ENCODE data around the gene RNFT2. TPM values are rescaled to one million over a fixed set of nuclear protein-coding genes. Genes with fewer than 3 reads are reported as not detected.
"Not testable (repeated sequence)": the region's sequence is repeated elsewhere in the genome, so short reads cannot be mapped to it uniquely, and the experiment has no call there.

Gene RNFT2
- total RNA-seq, 6 experiments from 2014 or later, result 7.1 to 12.0 (median 11.2) TPM

DNA sequence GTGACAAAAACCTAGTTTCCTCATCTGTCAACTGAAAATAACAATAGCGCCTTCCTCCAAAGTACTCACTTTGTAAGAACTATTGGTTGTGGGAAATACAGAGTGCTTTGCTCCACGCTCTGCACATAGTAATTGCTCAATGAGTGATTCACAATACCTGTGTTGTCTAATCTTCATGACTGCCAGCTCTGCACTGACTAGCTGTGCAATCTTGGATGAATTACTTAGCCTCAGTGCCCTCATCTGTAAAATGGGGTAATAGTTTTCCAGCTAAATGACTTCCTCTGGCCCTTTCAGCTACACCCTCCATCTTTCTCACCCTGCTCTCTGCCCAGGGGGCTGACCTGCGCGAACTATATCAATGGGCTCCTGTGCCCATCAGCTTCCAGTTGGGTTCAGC lies 42.8 kb downstream of the RNFT2 start:
- DNase-seq, result no peak
- H3K4me3 Mint-ChIP-seq, result no peak overlapping the region
- H3K27me3 Mint-ChIP-seq (ENCODE audit: insufficient read depth), result peaks cover 2% of the 10 kb centered on the region; the same call in 1 of the 2 replicates
- H3K27ac Mint-ChIP-seq, result no peak overlapping the region
- no peaks in the 10 kb centered on the region for H3K9me3 Mint-ChIP-seq
- H3K36me3 Mint-ChIP-seq (ENCODE audit: low read depth), result peaks cover 4% of the 10 kb centered on the region; the same call in 1 of the 2 replicates
- TF ChIP-seq, protein P1, sequence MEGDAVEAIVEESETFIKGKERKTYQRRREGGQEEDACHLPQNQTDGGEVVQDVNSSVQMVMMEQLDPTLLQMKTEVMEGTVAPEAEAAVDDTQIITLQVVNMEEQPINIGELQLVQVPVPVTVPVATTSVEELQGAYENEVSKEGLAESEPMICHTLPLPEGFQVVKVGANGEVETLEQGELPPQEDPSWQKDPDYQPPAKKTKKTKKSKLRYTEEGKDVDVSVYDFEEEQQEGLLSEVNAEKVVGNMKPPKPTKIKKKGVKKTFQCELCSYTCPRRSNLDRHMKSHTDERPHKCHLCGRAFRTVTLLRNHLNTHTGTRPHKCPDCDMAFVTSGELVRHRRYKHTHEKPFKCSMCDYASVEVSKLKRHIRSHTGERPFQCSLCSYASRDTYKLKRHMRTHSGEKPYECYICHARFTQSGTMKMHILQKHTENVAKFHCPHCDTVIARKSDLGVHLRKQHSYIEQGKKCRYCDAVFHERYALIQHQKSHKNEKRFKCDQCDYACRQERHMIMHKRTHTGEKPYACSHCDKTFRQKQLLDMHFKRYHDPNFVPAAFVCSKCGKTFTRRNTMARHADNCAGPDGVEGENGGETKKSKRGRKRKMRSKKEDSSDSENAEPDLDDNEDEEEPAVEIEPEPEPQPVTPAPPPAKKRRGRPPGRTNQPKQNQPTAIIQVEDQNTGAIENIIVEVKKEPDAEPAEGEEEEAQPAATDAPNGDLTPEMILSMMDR (IDR thresholded peaks at IDR 0.05), result no peak
- no peaks in the 10 kb centered on the region for H3K4me1 Mint-ChIP-seq (ENCODE audit: low read depth)

DNA sequence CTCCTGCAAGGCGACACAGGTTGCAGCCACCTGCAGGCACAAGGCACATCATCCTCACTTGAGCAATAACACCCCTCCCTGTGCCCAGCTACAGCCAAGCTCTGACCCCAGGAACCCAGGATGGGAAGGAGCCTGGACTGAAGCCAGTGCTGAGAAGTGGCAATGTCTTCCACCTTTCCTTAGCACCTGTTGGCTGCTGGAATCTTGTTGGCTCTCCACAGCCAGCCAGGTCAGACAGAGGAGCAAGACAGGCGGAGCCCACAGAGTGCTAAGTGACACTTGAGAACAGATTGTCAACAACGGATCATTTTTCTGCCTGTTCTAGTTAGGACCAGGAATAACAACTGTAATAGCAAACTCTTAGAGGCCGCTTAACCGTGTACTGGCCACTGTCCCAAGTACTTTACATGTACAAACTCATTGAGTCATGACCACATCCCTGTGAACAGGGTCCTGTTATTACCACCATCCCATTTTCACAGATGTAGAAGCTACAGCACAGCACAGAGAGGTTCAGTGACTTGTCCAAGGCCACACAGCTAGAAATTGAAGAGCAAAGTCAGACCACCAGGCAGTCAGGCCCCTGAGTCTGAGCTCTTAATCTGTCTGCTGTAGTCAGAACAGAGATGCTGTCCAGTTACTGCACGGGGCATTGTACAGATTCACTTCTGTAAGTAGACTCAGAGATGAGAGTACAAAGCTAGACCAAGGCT lies 45.6 kb downstream of the RNFT2 start:
- Mint-ChIP-seq H3K9me3 (no peaks in the 10 kb centered on the region; the same call in 1 of the 2 replicates), H3K4me1 (ENCODE audit: low read depth) (no peaks in the 10 kb centered on the region), H3K27me3 (ENCODE audit: insufficient read depth) (no peaks in the 10 kb centered on the region), H3K27ac (no peak overlapping the region), H3K36me3 (ENCODE audit: low read depth) (peaks cover 9% of the 10 kb centered on the region), H3K4me3 (no peak overlapping the region)
- TF ChIP-seq, protein P1 (IDR thresholded peaks at IDR 0.05), result no peak
- no peak for DNase-seq

DNA sequence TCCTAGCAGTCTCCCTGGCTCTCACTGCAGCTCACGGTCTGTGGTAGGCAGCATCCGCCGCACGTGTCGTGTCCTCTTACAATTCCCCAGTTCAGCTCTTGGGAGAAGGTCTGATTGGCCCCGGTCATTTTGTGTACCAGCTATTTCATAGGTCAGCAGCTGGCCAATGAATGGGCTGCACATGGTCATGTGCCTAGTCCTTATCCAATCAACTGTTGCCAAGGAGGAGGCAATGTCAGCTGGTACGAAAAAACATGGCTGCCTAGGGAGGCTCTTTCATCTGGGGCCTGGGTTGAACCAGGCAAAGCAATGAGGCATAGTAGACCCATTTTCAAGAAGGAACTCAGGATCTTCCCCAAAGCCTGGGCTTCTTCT lies 46.1 kb downstream of the RNFT2 start:
- H3K9me3 Mint-ChIP-seq, result no peaks in the 10 kb centered on the region; the same call in 1 of the 2 replicates
- no peak for DNase-seq
- no peak overlapping the region for H3K4me3 Mint-ChIP-seq
- TF ChIP-seq, protein P1 (IDR thresholded peaks at IDR 0.05), result no peak
- H3K27ac Mint-ChIP-seq, result no peak overlapping the region
- peaks cover 9% of the 10 kb centered on the region for H3K36me3 Mint-ChIP-seq (ENCODE audit: low read depth)
- no peaks in the 10 kb centered on the region for H3K27me3 Mint-ChIP-seq (ENCODE audit: insufficient read depth)
- H3K4me1 Mint-ChIP-seq (ENCODE audit: low read depth), result no peaks in the 10 kb centered on the region

DNA sequence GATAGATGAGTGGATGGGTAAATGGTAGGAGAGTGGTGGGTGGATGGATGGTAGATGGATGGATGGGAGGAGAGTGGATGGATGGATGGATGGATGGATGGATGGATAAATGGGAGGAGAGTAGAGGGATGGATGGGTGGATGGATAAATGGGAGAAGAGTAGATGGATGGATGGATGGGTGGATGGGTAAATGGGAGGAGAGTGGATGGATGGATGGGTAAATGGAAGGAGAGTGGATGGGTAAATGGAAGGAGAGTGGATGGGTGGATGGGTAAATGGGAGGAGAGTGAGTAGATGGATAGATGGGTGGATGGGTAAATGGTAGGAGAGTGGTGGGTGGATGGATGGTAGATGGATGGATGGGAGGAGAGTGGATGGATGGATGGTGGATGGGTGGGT lies 51.4 kb downstream of the RNFT2 start:
- not testable (repeated sequence) for H3K36me3 Mint-ChIP-seq (ENCODE audit: low read depth); H3K9me3 Mint-ChIP-seq; H3K4me1 Mint-ChIP-seq (ENCODE audit: low read depth); H3K4me3 Mint-ChIP-seq; H3K27me3 Mint-ChIP-seq (ENCODE audit: insufficient read depth); H3K27ac Mint-ChIP-seq; DNase-seq

DNA sequence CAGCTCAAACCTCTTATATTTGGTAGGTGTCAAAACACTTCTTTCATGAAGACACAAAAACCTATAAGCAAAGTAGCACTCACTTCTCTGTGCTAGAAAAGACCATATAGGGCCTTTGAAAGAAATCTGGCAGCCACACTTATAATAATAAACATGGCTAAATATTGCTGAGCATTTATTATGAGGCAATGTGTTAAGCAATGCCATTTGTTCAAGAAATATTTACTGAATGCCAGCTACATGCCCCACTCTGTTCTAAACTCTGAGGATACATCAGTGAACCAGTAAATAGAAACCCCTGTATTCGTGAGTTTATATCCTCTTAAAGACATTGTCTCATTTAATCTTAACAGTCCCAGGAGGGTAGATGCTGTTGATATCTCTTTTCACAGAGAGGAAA lies 52.0 kb downstream of the RNFT2 start:
- no peak for DNase-seq
- no peaks in the 10 kb centered on the region for H3K27me3 Mint-ChIP-seq (ENCODE audit: insufficient read depth)
- no peak overlapping the region for H3K4me3 Mint-ChIP-seq
- no peak overlapping the region for H3K27ac Mint-ChIP-seq
- no peaks in the 10 kb centered on the region for H3K4me1 Mint-ChIP-seq (ENCODE audit: low read depth)
- no peaks in the 10 kb centered on the region; the same call in 1 of the 2 replicates for H3K9me3 Mint-ChIP-seq
- peaks cover 5% of the 10 kb centered on the region for H3K36me3 Mint-ChIP-seq (ENCODE audit: low read depth)
- TF ChIP-seq, protein P1 (IDR thresholded peaks at IDR 0.05), result no peak

DNA sequence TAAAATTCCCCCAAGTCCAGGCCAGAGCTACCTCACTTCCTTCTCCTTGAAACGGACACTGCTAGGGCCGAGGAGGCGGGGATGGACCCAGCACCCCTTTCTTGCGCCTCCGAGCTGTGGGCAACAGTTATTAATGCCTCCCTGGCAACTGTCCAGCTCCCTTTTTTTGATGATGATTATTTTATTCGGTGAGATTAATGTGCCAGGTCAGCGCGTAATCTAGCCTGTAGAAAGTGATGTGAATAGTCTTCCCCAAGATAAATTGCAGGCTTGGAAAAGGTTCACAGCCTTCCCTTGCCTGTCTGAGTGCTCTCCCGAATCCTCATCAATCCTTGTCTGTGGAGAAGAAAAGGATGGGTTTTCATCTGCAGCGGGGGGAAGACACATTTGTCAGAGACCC lies 54.3 kb downstream of the RNFT2 start:
- Mint-ChIP-seq H3K4me3 (no peak overlapping the region), H3K9me3 (no peaks in the 10 kb centered on the region), H3K36me3 (ENCODE audit: low read depth) (no peaks in the 10 kb centered on the region), H3K4me1 (ENCODE audit: low read depth) (no peaks in the 10 kb centered on the region), H3K27me3 (ENCODE audit: insufficient read depth) (no peaks in the 10 kb centered on the region), H3K27ac (no peak overlapping the region)
- no peak for DNase-seq
- TF ChIP-seq, protein P1 (IDR thresholded peaks at IDR 0.05), result no peak

All from HFFc6 (cell line).